Measurements from ENCODE around the gene TAMALIN.

TAMALIN gene

DNA sequence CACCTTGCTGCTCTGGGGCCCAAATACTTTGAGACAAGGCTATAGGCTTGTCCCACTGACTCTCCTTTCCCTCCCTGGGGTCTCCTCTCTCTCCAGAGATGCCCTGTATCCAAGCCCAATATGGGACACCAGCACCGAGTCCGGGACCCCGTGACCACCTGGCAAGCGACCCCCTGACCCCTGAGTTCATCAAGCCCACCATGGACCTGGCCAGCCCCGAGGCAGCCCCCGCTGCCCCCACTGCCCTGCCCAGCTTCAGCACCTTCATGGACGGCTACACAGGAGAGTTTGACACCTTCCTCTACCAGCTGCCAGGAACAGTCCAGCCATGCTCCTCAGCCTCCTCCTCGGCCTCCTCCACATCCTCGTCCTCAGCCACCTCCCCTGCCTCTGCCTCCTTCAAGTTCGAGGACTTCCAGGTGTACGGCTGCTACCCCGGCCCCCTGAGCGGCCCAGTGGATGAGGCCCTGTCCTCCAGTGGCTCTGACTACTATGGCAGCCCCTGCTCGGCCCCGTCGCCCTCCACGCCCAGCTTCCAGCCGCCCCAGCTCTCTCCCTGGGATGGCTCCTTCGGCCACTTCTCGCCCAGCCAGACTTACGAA is 47.6 kb downstream of the TAMALIN start:
- Histone ChIP-seq H3K27me3 (no peaks in the 10 kb centered on the region), H3K4me1 (peaks cover 0 to 45% (median 26%) of the 10 kb centered on the region in 4 donors), H3K27ac (peak overlapping the region; percentile 98 to 100), H3K36me3 (peaks cover 52 to 68% (median 59%) of the 10 kb centered on the region in 3 donors), H3K9me3 (no peaks in the 10 kb centered on the region), H3K4me3 (peak overlapping the region in 1 of 2 donors; percentile 73)
- intact Hi-C loops (cut with DNase I; ENCODE audit: low total_unique reads), result no loop called here
- no peak for DNase-seq
- TF ChIP-seq, protein P1, sequence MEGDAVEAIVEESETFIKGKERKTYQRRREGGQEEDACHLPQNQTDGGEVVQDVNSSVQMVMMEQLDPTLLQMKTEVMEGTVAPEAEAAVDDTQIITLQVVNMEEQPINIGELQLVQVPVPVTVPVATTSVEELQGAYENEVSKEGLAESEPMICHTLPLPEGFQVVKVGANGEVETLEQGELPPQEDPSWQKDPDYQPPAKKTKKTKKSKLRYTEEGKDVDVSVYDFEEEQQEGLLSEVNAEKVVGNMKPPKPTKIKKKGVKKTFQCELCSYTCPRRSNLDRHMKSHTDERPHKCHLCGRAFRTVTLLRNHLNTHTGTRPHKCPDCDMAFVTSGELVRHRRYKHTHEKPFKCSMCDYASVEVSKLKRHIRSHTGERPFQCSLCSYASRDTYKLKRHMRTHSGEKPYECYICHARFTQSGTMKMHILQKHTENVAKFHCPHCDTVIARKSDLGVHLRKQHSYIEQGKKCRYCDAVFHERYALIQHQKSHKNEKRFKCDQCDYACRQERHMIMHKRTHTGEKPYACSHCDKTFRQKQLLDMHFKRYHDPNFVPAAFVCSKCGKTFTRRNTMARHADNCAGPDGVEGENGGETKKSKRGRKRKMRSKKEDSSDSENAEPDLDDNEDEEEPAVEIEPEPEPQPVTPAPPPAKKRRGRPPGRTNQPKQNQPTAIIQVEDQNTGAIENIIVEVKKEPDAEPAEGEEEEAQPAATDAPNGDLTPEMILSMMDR (IDR thresholded peaks at IDR 0.05), result no peak

- TF ChIP-seq, protein P1 (IDR thresholded peaks at IDR 0.05), result no peak
- intact Hi-C loops (cut with DNase I; ENCODE audit: low total_unique reads), result no loop called here
- Histone ChIP-seq H3K9me3 (no peaks in the 10 kb centered on the region), H3K4me1 (peaks cover 0 to 38% (median 19%) of the 10 kb centered on the region in 4 donors), H3K4me3 (no peak overlapping the region), H3K36me3 (peaks cover 55 to 75% (median 65%) of the 10 kb centered on the region in 3 donors), H3K27ac (peak overlapping the region in 1 of 2 donors; percentile 100), H3K27me3 (no peaks in the 10 kb centered on the region)
- DNase-seq, result no peak
These were observed 48.3 kb downstream of the TAMALIN start for GRCh38 chr12:52054833-52055730.

DNA sequence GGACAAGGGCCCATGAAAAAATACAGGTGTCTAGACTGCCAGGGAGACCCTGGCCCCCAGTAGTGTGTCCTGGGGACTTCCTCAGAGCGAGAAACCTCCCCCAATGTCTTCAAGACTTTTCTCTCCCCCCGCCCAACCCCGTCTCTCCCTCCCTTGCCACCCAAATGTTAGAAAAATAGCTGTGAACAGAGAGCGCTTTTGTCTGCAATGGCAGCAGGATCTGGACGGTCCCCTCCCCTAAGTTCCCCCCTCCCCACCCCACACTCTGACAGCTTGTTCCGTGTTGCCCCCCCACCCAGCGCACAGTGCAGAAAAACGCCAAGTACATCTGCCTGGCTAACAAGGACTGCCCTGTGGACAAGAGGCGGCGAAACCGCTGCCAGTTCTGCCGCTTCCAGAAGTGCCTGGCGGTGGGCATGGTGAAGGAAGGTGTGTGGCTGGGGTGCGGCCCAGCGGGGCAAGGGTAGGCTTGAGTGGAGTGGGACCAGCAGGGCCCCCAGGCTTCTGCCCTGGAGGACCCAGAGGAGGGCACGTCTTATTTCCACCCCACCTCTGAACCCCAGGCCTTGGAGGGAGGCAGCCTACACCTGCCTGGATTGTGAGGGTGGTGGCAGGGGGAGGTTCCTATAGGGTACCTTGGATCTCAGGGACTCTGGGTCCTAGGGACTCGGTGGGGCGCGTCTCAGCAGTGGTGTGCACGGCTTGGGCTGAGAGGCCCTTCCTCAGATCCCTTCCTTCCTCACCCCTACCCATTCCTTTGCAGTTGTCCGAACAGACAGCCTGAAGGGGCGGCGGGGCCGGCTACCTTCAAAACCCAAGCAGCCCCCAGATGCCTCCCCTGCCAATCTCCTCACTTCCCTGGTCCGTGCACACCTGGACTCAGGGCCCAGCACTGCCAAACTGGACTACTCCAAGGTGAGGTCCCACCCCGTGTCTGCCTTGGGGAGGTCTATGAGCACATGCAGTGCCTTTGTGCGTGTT is 49.3 kb downstream of the TAMALIN start:
- H3K36me3 ChIP-seq, result peaks cover 55 to 75% (median 65%) of the 10 kb centered on the region in 3 donors
- H3K27me3 ChIP-seq, result no peaks in the 10 kb centered on the region
- peaks cover 0 to 31% (median 13%) of the 10 kb centered on the region in 4 donors for H3K4me1 ChIP-seq
- intact Hi-C loops (cut with DNase I; ENCODE audit: low total_unique reads), result no loop called here
- no peak for DNase-seq
- no peak overlapping the region for H3K4me3 ChIP-seq
- TF ChIP-seq, protein P1 (IDR thresholded peaks at IDR 0.05), result no peak
- H3K9me3 ChIP-seq, result no peaks in the 10 kb centered on the region
- H3K27ac ChIP-seq, result no peak overlapping the region

- peak overlapping the region in 1 of 2 donors; percentile 5 for H3K27ac ChIP-seq
- intact Hi-C loops (cut with DNase I; ENCODE audit: low total_unique reads), result no loop called here
- H3K27me3 ChIP-seq, result no peaks in the 10 kb centered on the region
- H3K4me3 ChIP-seq, result no peak overlapping the region
- DNase-seq, result no peak
- H3K9me3 ChIP-seq, result no peaks in the 10 kb centered on the region
- H3K4me1 ChIP-seq, result peaks cover 0 to 31% (median 12%) of the 10 kb centered on the region in 4 donors
- peaks cover 55 to 75% (median 65%) of the 10 kb centered on the region in 3 donors for H3K36me3 ChIP-seq
- TF ChIP-seq, protein P1 (IDR thresholded peaks at IDR 0.05), result no peak
These were observed 50.3 kb downstream of the TAMALIN start for GRCh38 chr12:52056801-52057637.
